Nephron progenitor cell (in vitro differentiated cells): ENCODE results near the gene TMC1.

Experiments
- DNase-seq: peaks from one replicate; pipeline ENCODE4 v3.0.0; 2021
- H3K27ac Mint-ChIP-seq: 2 replicates; pipeline ENCODE4 v1.8.0; 2021; ENCODE audit warnings: mild to moderate bottlenecking, moderate library complexity, mixed read lengths
- H3K27me3 Mint-ChIP-seq: 2 replicates; pipeline ENCODE4 v1.8.0; 2021; ENCODE audit warnings: mild to moderate bottlenecking, low read depth, mixed read lengths; ENCODE audit not compliant: poor library complexity
- H3K36me3 Mint-ChIP-seq: 2 replicates; pipeline ENCODE4 v1.8.0; 2021; ENCODE audit warnings: low read depth, mixed read lengths
- H3K4me1 Mint-ChIP-seq: 2 replicates; pipeline ENCODE4 v1.8.0; 2021; ENCODE audit warnings: mixed read lengths
- H3K4me3 Mint-ChIP-seq: 2 replicates; pipeline ENCODE4 v1.8.0; 2021; ENCODE audit warnings: mild to moderate bottlenecking, moderate library complexity, mixed read lengths
- H3K9me3 Mint-ChIP-seq: 2 replicates; pipeline ENCODE4 v1.8.0; 2021; ENCODE audit warnings: mild to moderate bottlenecking, moderate library complexity, mixed read lengths
- CTCF ChIP-seq: fragments of 200-600 bp; sonication (generic); IDR thresholded peaks from 2 replicates; pipeline ENCODE4 v1.5.0; 2021; ENCODE audit warnings: antibody characterized with exemption

TMC1 gene

GRCh38 chr9:72633966-72634365, 112.6 kb downstream of the TMC1 start:
- H3K9me3 Mint-ChIP-seq: peaks cover 17% of the 10 kb centered on the region
- no peaks in the 10 kb centered on the region for H3K4me1 Mint-ChIP-seq
- peaks cover 5% of the 10 kb centered on the region for H3K27me3 Mint-ChIP-seq
- no peak for DNase-seq
- H3K36me3 Mint-ChIP-seq: no peaks in the 10 kb centered on the region
- no peak overlapping the region for H3K4me3 Mint-ChIP-seq
- no peak for TF ChIP-seq CTCF
- H3K27ac Mint-ChIP-seq: no peak overlapping the region

- no peak for DNase-seq
- Mint-ChIP-seq H3K4me3 (no peak overlapping the region), H3K4me1 (no peaks in the 10 kb centered on the region), H3K27ac (no peak overlapping the region), H3K36me3 (no peaks in the 10 kb centered on the region), H3K9me3 (peaks cover 17% of the 10 kb centered on the region), H3K27me3 (peaks cover 5% of the 10 kb centered on the region)
- no peak for TF ChIP-seq CTCF
Measured at GRCh38 chr9:72635197-72635596, 113.8 kb downstream of the TMC1 start.

GRCh38 chr9:72636621-72637020, 115.2 kb downstream of the TMC1 start:
- peaks cover 5% of the 10 kb centered on the region for H3K27me3 Mint-ChIP-seq

GRCh38 chr9:72643651-72644050, 122.2 kb downstream of the TMC1 start:
- Mint-ChIP-seq H3K27ac (no peak overlapping the region), H3K36me3 (no peaks in the 10 kb centered on the region), H3K27me3 (no peaks in the 10 kb centered on the region), H3K4me1 (peaks cover 8% of the 10 kb centered on the region), H3K4me3 (no peak overlapping the region), H3K9me3 (no peaks in the 10 kb centered on the region)
- no peak for TF ChIP-seq CTCF
- no peak for DNase-seq

More at GRCh38 chr9:72636621-72637020, 115.2 kb downstream of the TMC1 start:
- Mint-ChIP-seq H3K4me1 (no peaks in the 10 kb centered on the region), H3K27ac (no peak overlapping the region), H3K9me3 (peaks cover 17% of the 10 kb centered on the region), H3K4me3 (no peak overlapping the region), H3K36me3 (no peaks in the 10 kb centered on the region)
- TF ChIP-seq CTCF: no peak
- DNase-seq: no peak

- H3K9me3 Mint-ChIP-seq: no peaks in the 10 kb centered on the region
- no peak overlapping the region for H3K4me3 Mint-ChIP-seq
- peaks cover 15% of the 10 kb centered on the region for H3K4me1 Mint-ChIP-seq
- H3K36me3 Mint-ChIP-seq: no peaks in the 10 kb centered on the region
- H3K27me3 Mint-ChIP-seq: no peaks in the 10 kb centered on the region
- DNase-seq: no peak
- no peak overlapping the region for H3K27ac Mint-ChIP-seq
- TF ChIP-seq CTCF: no peak
Measured at GRCh38 chr9:72646061-72646460, 124.7 kb downstream of the TMC1 start.

- no peaks in the 10 kb centered on the region for H3K9me3 Mint-ChIP-seq
- no peak for TF ChIP-seq CTCF
- peaks cover 2% of the 10 kb centered on the region for H3K27me3 Mint-ChIP-seq
- no peak overlapping the region for H3K27ac Mint-ChIP-seq
- H3K4me3 Mint-ChIP-seq: no peak overlapping the region
- H3K36me3 Mint-ChIP-seq: no peaks in the 10 kb centered on the region
- DNase-seq: no peak
- peaks cover 15% of the 10 kb centered on the region for H3K4me1 Mint-ChIP-seq
Measured at GRCh38 chr9:72648324-72649126, 127.1 kb downstream of the TMC1 start.
